Activated CD4-positive, alpha-beta T cell treated with anti-CD3 and anti-CD28 coated beads for 36 hours (primary cell): Measurements from ENCODE around the gene RNGTT. TPM values are rescaled to one million over a fixed set of nuclear protein-coding genes. Genes with fewer than 3 reads are reported as not detected.

Experiments used
- ATAC-seq: fragments of 200-7000 bp; cut with Tn5 transposase; one replicate; pipeline ENCODE4 v1.10.0; 2021; ENCODE audit warnings: mild to moderate bottlenecking, moderate library complexity
- CTCF ChIA-PET: fragments of 350-600 bp; sonication (Branson Sonifier 250); formaldehyde crosslinking; loops from one replicate; lab custom pipeline; 2021; ENCODE audit warnings: antibody characterized with exemption; lab: Charles Lee
- POLR2A ChIA-PET: fragments of 350-600 bp; sonication (Branson Sonifier 250); formaldehyde crosslinking; loops from one replicate; lab custom pipeline; 2021; ENCODE audit warnings: antibody characterized with exemption, inconsistent platforms; lab: Charles Lee
- DNase-seq: peaks from one replicate; pipeline ENCODE4 v3.0.0-alpha.2; 2020
- H3K27ac Mint-ChIP-seq: one replicate; pipeline ENCODE4 v1.8.0; 2021; ENCODE audit warnings: mixed read lengths
- H3K27me3 Mint-ChIP-seq: one replicate; pipeline ENCODE4 v1.8.0; 2021; ENCODE audit warnings: mixed read lengths
- H3K36me3 Mint-ChIP-seq: one replicate; pipeline ENCODE4 v1.8.0; 2021; ENCODE audit warnings: low read depth, mixed read lengths
- H3K4me1 Mint-ChIP-seq: one replicate; pipeline ENCODE4 v1.8.0; 2021; ENCODE audit warnings: mixed read lengths
- H3K4me3 Mint-ChIP-seq: one replicate; pipeline ENCODE4 v1.8.0; 2021; ENCODE audit warnings: mild to moderate bottlenecking, moderate library complexity, mixed read lengths
- H3K9me3 Mint-ChIP-seq: one replicate; pipeline ENCODE4 v1.8.0; 2021; ENCODE audit warnings: low read depth, mixed read lengths
- intact Hi-C, 2 experiments: fragments of 100-400 bp; cut with DNase I in 1 of 2; cut with micrococcal nuclease in 1 of 2; formaldehyde crosslinking; loops; one replicate each; pipeline versions ENCODE4 v1.14.2 to v1.15.1; 2022 to 2024; cut with DNase I, micrococcal nuclease
- total RNA-seq, 2 experiments: library from RNA; stranded (reverse); gene quantifications; one replicate each; pipeline ENCODE4 v1.2.3, GENCODE V29; 2021

The RNGTT gene
- total RNA-seq, 2 experiments from 2014 or later = 17.5 to 21.5 TPM

DNA sequence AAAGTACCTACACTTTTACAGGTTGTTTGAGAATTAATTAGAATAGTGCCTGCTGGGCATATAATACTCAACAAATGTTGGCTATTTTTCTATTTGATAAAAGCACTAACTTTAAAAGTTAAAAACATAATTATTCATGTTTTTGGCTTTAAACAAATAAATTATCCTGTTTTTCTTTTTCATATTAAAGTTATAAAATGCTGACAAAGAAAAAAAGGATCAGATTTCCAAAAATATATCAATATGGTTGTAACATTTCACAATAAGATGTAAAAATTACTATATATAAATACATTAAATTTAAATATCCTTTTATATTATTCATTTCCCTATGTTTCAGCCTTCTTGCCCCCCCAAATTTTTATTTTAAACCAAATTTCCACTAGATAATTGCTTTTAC, 312.0 kb downstream of the RNGTT start:
- Mint-ChIP-seq H3K4me1 (peaks cover 7% of the 10 kb centered on the region), H3K27ac (no peak overlapping the region), H3K4me3 (no peak overlapping the region), H3K9me3 (peaks cover 8% of the 10 kb centered on the region), H3K36me3 (peaks cover 9% of the 10 kb centered on the region), H3K27me3 (no peaks in the 10 kb centered on the region)
- DNase-seq (no peak), ATAC-seq (no peak)
- ChIA-PET POLR2A (no interaction called here), CTCF (no interaction called here)
- intact Hi-C loops = no loop called here

DNA sequence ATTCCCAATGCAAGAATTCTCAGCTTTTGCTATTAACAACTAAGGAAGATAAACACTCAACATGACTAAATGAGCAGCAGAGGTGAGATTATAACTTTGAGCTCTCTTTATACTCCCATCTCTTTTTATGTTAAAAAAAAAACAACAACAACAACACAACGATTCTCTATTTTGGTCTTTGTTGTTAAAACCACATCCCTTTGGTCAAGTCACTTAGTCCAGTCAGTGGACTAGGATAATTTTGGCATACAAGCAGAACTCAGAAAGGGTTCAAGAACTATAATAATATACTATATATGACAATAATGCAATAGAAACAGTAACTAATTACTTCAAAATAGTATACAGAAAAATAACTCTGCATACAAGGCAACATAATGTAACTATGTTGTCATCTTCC, 312.4 kb downstream of the RNGTT start:
- intact Hi-C loops = no loop called here
- ChIA-PET POLR2A (no interaction called here), CTCF (interaction anchor here (0.5 kb wide), 1 partner anchor 121 kb away, joined by 4 read pairs; no protein-coding TSS in a partner anchor)
- Mint-ChIP-seq H3K4me3 (no peak overlapping the region), H3K9me3 (peaks cover 8% of the 10 kb centered on the region), H3K36me3 (peaks cover 8% of the 10 kb centered on the region), H3K27me3 (no peaks in the 10 kb centered on the region), H3K4me1 (peaks cover 7% of the 10 kb centered on the region), H3K27ac (no peak overlapping the region)
- ATAC-seq (no peak), DNase-seq (no peak)

GRCh38 chr6:88650029-88650619, 313.3 kb downstream of the RNGTT start:
- CTCF ChIA-PET = interaction anchor here (0.5 kb wide), 1 partner anchor 122 kb away, joined by 4 read pairs; no protein-coding TSS in a partner anchor

GRCh38 chr6:88641178-88641903, 322.1 kb downstream of the RNGTT start:
- ChIA-PET POLR2A (no interaction called here), CTCF (interaction anchor here (1.3 kb wide), 1 partner anchor 17 kb away, joined by 3 read pairs; no protein-coding TSS in a partner anchor)
- Mint-ChIP-seq H3K4me3 (no peak overlapping the region), H3K27ac (no peak overlapping the region), H3K36me3 (no peaks in the 10 kb centered on the region), H3K27me3 (no peaks in the 10 kb centered on the region), H3K9me3 (no peaks in the 10 kb centered on the region), H3K4me1 (peaks cover 11% of the 10 kb centered on the region)
- ATAC-seq (peak; percentile 90), DNase-seq (no peak)
- intact Hi-C loops = no loop called here

More at GRCh38 chr6:88650029-88650619, 313.3 kb downstream of the RNGTT start:
- peak; percentile 53 for ATAC-seq
- Mint-ChIP-seq H3K27me3 (no peaks in the 10 kb centered on the region), H3K4me3 (no peak overlapping the region), H3K36me3 (peaks cover 8% of the 10 kb centered on the region), H3K4me1 (peaks cover 5% of the 10 kb centered on the region), H3K27ac (no peak overlapping the region), H3K9me3 (peaks cover 8% of the 10 kb centered on the region)
- no peak for DNase-seq
- intact Hi-C loops = no loop called here
- POLR2A ChIA-PET = no interaction called here

GRCh38 chr6:88637761-88638545, 325.5 kb downstream of the RNGTT start:
- Mint-ChIP-seq H3K27me3 (no peaks in the 10 kb centered on the region), H3K4me3 (no peak overlapping the region), H3K9me3 (no peaks in the 10 kb centered on the region), H3K27ac (no peak overlapping the region), H3K36me3 (no peaks in the 10 kb centered on the region), H3K4me1 (peaks cover 8% of the 10 kb centered on the region)
- CTCF ChIA-PET = interaction anchor here (0.7 kb wide), 1 partner anchor 14 kb away, joined by 3 read pairs; no protein-coding TSS in a partner anchor
- intact Hi-C loops = no loop called here
- DNase-seq (no peak), ATAC-seq (no peak)
- POLR2A ChIA-PET = no interaction called here

- ATAC-seq (no peak), DNase-seq (no peak)
- POLR2A ChIA-PET = no interaction called here
- Mint-ChIP-seq H3K36me3 (no peaks in the 10 kb centered on the region), H3K27me3 (no peaks in the 10 kb centered on the region), H3K27ac (no peak overlapping the region), H3K9me3 (no peaks in the 10 kb centered on the region), H3K4me1 (peaks cover 7% of the 10 kb centered on the region), H3K4me3 (no peak overlapping the region)
- CTCF ChIA-PET = no interaction called here
- intact Hi-C loops = no loop called here
Observed at GRCh38 chr6:88636871-88637270, 326.5 kb downstream of the RNGTT start.

GRCh38 chr6:88633782-88634181, 329.6 kb downstream of the RNGTT start:
- H3K9me3 Mint-ChIP-seq = no peaks in the 10 kb centered on the region
- intact Hi-C loops = no loop called here
- H3K36me3 Mint-ChIP-seq = no peaks in the 10 kb centered on the region
- no peaks in the 10 kb centered on the region for H3K27me3 Mint-ChIP-seq
- DNase-seq (no peak), ATAC-seq (no peak)
- H3K4me3 Mint-ChIP-seq = no peak overlapping the region
- H3K27ac Mint-ChIP-seq = no peak overlapping the region
- H3K4me1 Mint-ChIP-seq = peaks cover 4% of the 10 kb centered on the region
- POLR2A ChIA-PET = interaction anchor here (0.6 kb wide), 1 partner anchor 1377 kb away, joined by 5 read pairs; no protein-coding TSS in a partner anchor
- CTCF ChIA-PET = no interaction called here

- DNase-seq (no peak), ATAC-seq (no peak)
- peaks cover 4% of the 10 kb centered on the region for H3K4me1 Mint-ChIP-seq
- ChIA-PET CTCF (no interaction called here), POLR2A (no interaction called here)
- H3K36me3 Mint-ChIP-seq = no peaks in the 10 kb centered on the region
- no peaks in the 10 kb centered on the region for H3K27me3 Mint-ChIP-seq
- intact Hi-C loops = no loop called here
- H3K9me3 Mint-ChIP-seq = no peaks in the 10 kb centered on the region
- no peak overlapping the region for H3K27ac Mint-ChIP-seq
- H3K4me3 Mint-ChIP-seq = no peak overlapping the region
Observed at GRCh38 chr6:88631830-88632229, 331.6 kb downstream of the RNGTT start.

GRCh38 chr6:88629838-88630494, 333.5 kb downstream of the RNGTT start:
- Mint-ChIP-seq H3K36me3 (no peaks in the 10 kb centered on the region), H3K4me1 (peaks cover 4% of the 10 kb centered on the region), H3K9me3 (no peaks in the 10 kb centered on the region), H3K4me3 (no peak overlapping the region), H3K27me3 (no peaks in the 10 kb centered on the region), H3K27ac (no peak overlapping the region)
- intact Hi-C loops = no loop called here
- ChIA-PET POLR2A (interaction anchor here (0.6 kb wide), 1 partner anchor 523 kb away, joined by 7 read pairs; no protein-coding TSS in a partner anchor), CTCF (interaction anchor here (0.9 to 1.3 kb wide), 2 partner anchors 12 to 29 kb away, joined by 3 read pairs; no protein-coding TSS in a partner anchor)
- DNase-seq (no peak), ATAC-seq (no peak)

GRCh38 chr6:88626460-88626859, 337.0 kb downstream of the RNGTT start:
- H3K27me3 Mint-ChIP-seq = no peaks in the 10 kb centered on the region
- ChIA-PET POLR2A (no interaction called here), CTCF (no interaction called here)
- H3K4me3 Mint-ChIP-seq = no peak overlapping the region
- no peaks in the 10 kb centered on the region for H3K9me3 Mint-ChIP-seq
- no peak for DNase-seq
- peaks cover 4% of the 10 kb centered on the region for H3K4me1 Mint-ChIP-seq
- H3K36me3 Mint-ChIP-seq = no peaks in the 10 kb centered on the region
- intact Hi-C loops = no loop called here
- H3K27ac Mint-ChIP-seq = no peak overlapping the region
- ATAC-seq = no peak

- no peaks in the 10 kb centered on the region for H3K9me3 Mint-ChIP-seq
- ATAC-seq = no peak
- no peaks in the 10 kb centered on the region for H3K36me3 Mint-ChIP-seq
- ChIA-PET POLR2A (no interaction called here), CTCF (interaction anchor here (0.9 to 1.2 kb wide), 2 partner anchors 9 to 15 kb away, joined by 3 to 4 read pairs; no protein-coding TSS in a partner anchor)
- DNase-seq = no peak
- intact Hi-C loops = no loop called here
- H3K4me3 Mint-ChIP-seq = no peak overlapping the region
- H3K27me3 Mint-ChIP-seq = no peaks in the 10 kb centered on the region
- no peaks in the 10 kb centered on the region for H3K4me1 Mint-ChIP-seq
- no peak overlapping the region for H3K27ac Mint-ChIP-seq
Observed at GRCh38 chr6:88623531-88623930, 339.9 kb downstream of the RNGTT start.
